ENCODE measurements around the gene RPL7L1. TPM values are rescaled to one million over a fixed set of nuclear protein-coding genes. Genes with fewer than 3 reads are reported as not detected.

RPL7L1 gene
- total and polyA plus RNA-seq, 2 of the 13 experiments (the other 11 are each of a cell fraction or from before 2014, with no cell fraction given), result 51.6 to 179 TPM

GRCh38 chr6:42928986-42929820 is 49.8 kb downstream of the RPL7L1 start, which contains the start of gene CNPY3 (continued):
- TF ChIP-seq MAF1 (CRISPR knock-in tag; IDR thresholded peaks at IDR 0.05; ENCODE audit: borderline replicate concordance) (peak; percentile 80; the same call in 1 of the 2 replicates), HHEX (CRISPR knock-in tag; IDR thresholded peaks at IDR 0.05) (no peak), BRCA1 (CRISPR knock-in tag; IDR thresholded peaks at IDR 0.05) (peak; percentile 69; the same call in 1 of the 2 replicates), ZZZ3 (CRISPR knock-in tag; IDR thresholded peaks at IDR 0.05; ENCODE audit: borderline replicate concordance) (peak; percentile 82; the same call in 1 of the 2 replicates), ZMAT5 (CRISPR knock-in tag; IDR thresholded peaks at IDR 0.05; ENCODE audit: borderline replicate concordance, low read depth) (no peak), KAT2B (IDR thresholded peaks at IDR 0.05; ENCODE audit: borderline replicate concordance, low read depth, low read length) (no peak), NR3C1 (CRISPR knock-in tag; IDR thresholded peaks at IDR 0.05) (no peak), ZNF225 (CRISPR knock-in tag; IDR thresholded peaks at IDR 0.05) (peak; percentile 98), SP4 (CRISPR knock-in tag; IDR thresholded peaks at IDR 0.05) (peak; percentile 97), ZNF790 (CRISPR knock-in tag; IDR thresholded peaks at IDR 0.05; ENCODE audit: borderline replicate concordance) (peak; percentile 96; the same call in 1 of the 2 replicates), TFAP4 (IDR thresholded peaks at IDR 0.05; ENCODE audit: borderline replicate concordance, low read depth) (peak; percentile 36; the same call in 1 of the 2 replicates), ZBED4 (CRISPR knock-in tag; IDR thresholded peaks at IDR 0.05; ENCODE audit: borderline replicate concordance) (peak; percentile 94), FOXA3 (CRISPR knock-in tag; IDR thresholded peaks at IDR 0.05) (peak; percentile 65; the same call in 1 of the 2 replicates), ZNF142 (CRISPR knock-in tag; IDR thresholded peaks at IDR 0.05) (peak; percentile 97), MED1 (CRISPR knock-in tag; IDR thresholded peaks at IDR 0.05) (peak; percentile 71), CEBPG (CRISPR knock-in tag; IDR thresholded peaks at IDR 0.05) (peak; percentile 7; the same call in 1 of the 2 replicates), ZNF709 (CRISPR knock-in tag; IDR thresholded peaks at IDR 0.05) (peak; percentile 99)
